HG02870 (cell line): ENCODE measurements around the gene DCAF8L2.
"Not testable (repeated sequence)": the region's sequence is repeated elsewhere in the genome, so short reads cannot be mapped to it uniquely, and the experiment has no call there.

ENCODE experiments used
- ATAC-seq: cut with Tn5 transposase; IDR thresholded peaks from one replicate; pipeline ENCODE4 v1.9.1; 2021; ENCODE audit warnings: mild to moderate bottlenecking, moderate library complexity; ENCODE audit not compliant: unreplicated experiment

The DCAF8L2 gene

DNA sequence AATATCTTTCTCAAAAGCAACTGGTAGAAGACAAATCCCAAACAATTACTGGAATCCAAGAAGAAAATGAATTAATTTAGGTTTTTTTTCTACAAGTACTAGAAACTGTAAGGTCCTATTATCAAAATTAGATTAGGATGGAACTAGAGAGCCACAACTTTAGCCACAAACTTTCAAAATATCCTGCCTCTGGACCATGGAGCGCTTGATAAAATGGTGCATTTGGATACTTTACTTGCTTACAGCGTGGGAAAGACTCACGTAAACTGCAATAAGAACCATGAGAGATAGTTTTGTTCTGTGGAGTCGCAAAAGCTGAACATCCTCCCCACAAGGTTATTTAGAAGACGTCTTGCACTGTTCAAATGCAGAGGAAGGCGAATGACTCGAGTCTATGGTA, at the start of gene DCAF8L2:
TSS of gene DCAF8L2 (plus strand) at position 301 of the 400 bp plus-strand sequence. CDS start 156,552 bp downstream, outside the sequence.
- ATAC-seq: no peak

DNA sequence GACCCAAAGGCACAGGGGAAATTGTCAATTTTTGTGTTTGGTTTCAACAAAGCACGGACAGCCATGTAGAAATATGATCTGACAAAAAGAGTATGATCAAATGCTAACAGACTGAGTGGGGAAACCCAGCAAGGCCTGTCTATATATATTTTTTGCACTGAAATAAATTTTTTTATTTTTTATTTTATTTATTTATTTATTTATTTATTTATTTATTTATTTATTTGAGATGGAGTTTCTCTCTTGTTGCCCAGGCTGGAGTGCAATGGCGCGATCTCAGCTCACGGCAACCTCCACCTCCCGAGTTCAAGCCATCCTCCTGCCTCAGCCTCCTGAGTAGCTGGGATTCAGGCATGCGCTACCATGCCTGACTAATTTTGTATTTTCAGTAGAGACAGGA, 49.0 kb upstream of the DCAF8L2 start:
- not testable (repeated sequence) for ATAC-seq

DNA sequence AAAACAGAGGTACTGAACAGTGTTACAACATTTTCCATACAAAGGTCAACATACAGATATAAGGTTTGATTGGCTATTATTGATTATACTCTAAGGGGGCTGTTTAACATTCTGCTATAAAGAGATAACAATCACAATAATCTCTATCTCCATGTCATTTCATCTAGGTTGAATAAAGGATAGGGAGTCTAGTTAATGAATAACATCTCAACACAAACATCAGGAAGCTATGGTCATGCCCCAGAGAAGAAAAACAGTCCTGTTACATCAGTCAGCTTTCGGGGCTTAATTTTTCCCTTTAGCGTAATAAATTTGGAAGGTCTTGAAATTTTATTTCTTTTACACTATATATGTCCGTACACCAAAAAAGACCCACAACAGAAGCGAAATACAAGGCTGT, 41.5 kb upstream of the DCAF8L2 start:
- ATAC-seq: no peak

DNA sequence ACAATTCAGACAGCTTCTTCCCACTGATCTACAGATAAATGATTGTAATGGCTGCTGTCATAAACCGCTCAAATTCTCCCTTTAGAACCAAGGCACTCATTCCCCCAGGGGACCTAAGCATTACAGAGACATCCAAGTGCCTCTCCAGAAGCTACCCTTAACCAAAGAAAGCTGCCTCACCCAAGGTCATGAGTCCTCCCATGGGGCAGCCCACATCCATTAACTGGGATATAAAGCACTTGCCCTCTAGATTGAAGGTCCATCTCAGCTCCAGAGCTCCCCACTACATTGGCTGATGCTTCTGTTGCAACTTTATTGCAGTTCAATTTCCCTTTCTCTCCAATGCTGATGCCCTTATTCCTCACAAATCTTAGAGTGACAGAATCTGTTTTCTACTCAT, 40.5 kb upstream of the DCAF8L2 start:
- ATAC-seq: no peak

DNA sequence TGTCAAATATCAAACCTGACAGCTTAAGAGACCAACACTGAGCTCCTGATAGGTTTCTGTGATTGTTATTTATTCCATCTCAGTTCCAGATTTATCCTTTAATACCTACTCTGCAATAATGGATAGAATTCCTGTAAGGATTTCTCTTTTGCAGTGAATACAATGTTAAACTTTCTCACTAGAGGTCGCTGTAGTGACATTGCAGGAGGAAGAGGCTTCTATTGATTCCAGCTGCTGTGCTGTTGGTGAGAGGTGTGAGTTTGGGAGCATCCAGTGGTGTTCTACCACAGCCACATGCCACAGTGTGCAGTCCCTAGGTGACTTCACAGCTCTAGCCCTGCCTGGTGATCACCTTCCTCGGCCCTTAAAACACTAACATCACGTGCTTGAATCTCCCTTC, 34.6 kb upstream of the DCAF8L2 start:
- ATAC-seq: no peak

DNA sequence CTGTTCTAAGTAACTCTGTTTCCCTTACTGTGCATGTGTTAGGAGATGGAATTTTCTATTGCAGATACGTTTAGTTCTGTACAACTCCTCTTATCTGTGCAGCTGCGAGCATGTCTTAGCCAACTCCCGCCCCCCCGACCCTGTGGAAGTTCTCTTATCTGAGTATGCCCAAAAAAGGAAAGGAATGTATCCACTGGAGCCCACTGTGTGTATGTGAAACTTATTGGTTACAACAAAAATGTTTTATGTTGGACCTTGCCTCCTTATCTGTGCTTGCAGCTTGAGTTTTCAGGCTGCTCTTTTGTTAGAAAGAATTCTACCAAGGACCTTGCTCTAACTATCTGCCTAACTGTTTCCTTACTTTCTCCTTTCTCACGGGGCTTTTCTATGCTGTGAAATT, 24.2 kb upstream of the DCAF8L2 start:
- ATAC-seq: no peak

DNA sequence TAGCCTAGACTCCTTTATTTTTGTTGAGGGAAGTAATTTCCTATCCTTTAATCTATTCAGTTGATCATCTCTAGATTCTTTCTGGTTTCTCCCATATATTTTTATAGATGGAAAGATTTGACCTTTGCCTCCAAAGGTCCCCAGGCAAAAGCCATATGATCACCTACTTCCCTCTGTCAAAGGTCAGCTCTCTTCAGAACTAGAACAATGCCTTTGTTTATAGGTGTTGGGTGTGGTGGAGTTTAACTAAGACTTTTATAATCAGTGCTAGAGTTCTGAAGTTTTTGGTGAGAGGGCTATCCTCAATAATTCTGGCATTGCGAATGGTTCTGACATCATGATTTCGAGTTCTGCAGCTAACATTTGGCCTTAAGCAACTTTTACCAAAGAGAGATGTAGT, 19.0 kb upstream of the DCAF8L2 start:
- no peak for ATAC-seq

DNA sequence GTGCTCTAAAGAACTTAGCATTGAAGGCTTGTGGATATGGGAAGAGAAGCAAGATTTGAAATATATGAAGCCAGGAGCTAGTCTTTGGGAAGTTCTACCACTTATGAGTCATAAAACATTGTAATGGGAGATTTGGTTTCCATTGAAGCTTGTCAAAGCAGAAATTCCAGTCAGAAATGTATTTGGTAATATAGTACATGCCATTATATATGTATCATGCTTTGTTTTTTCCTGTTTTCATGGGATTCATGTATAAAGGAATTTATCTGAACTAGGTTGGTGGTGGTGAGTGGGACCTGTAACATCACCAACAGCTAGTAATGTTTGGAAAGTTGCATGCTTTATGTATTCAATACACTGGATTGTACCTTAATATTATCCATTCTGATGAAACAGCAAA, 14.6 kb upstream of the DCAF8L2 start:
- no peak for ATAC-seq

DNA sequence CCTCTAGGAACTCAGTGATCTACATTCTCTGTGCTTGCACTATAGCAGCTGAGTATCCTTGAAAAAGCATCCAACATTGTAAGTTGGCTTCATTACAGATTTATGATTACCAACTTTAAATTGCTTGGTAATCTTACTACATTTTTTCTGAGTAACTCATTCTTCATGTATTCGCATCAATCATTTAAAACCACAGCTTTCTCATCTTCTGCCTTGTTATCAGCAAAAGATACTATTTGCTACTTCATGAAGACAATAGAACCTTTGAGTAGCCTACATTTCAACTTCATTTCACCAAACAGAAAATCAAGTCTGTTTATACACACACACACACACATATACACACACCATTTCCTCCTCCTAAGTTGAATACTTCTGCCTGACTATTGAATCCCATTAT, 6.2 kb upstream of the DCAF8L2 start:
- ATAC-seq: no peak

DNA sequence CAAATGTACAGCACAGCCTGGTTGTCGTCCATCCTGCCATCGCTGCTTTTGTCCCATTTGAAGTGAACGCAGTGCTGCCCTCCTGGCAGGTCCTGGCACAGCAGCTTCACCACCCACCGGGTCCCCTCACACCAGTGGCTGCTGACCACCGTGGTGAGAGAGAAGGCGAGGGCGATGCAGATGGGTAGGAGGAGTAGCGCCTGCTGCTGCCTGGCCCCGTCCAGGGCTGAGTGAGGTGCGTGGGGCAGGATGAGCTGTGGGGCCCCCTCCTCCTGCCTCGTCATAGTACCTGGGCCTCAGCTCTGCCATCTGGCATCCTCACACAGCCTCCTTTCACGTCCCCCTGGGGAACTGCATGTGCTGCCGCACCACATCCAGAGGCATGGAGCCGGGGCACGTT, 1.8 kb downstream of the DCAF8L2 start:
- ATAC-seq: no peak

DNA sequence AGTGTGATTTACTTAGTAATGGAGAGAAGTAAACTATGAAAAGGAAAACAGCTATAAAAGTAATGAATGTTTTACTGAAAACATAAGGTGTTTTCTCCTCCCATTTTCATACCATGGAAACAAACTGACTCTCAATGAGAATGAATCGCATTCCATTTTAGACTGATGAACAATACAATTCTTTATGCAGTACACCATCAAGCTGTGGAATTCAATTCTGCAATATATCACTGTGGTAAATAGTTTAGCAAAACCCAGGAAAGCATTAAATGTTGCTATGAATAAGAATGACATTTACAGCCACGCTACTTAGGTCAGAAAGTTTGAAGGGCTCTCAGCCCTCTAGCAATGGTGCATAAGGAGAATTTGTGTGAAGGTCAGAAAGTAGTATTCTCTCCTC, 7.4 kb downstream of the DCAF8L2 start:
- no peak for ATAC-seq

DNA sequence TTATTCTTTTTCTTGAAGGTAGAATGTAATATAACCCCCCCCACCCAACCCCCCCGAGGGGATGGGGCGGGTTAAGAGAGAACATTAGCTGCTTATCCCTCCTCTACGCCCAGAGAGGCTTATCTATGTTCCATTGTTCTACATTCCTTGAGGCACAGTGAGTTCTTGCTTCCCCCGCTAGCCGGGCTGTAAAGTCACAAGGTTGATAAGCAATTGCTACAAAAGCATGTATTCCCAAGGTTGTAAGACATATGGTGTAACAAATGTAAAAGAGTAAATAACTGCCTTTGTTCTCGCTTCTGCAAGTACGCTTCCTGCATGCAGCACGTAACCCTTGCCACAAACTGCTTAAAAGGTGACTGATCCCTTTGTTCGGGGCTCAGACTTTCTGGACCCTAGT, 8.2 kb downstream of the DCAF8L2 start:
- ATAC-seq: no peak

DNA sequence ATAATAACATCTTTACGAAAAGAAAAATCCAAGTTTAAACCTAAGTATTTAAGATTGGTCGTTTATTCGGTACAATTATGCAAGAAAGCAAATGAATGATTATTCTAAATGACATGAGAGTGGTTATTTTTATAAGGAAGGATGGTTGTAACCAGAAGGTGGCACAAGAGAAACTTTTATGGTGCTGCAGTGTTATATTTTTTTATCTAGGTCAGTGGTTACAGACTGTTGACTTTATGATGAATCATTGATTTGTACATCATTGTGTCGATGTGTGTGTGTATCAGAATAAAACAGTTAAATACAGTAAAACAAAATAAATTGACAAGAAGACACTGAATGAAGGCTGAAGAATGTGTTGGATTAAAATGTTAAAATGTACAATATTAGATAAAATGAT, 9.8 kb downstream of the DCAF8L2 start:
- no peak for ATAC-seq

DNA sequence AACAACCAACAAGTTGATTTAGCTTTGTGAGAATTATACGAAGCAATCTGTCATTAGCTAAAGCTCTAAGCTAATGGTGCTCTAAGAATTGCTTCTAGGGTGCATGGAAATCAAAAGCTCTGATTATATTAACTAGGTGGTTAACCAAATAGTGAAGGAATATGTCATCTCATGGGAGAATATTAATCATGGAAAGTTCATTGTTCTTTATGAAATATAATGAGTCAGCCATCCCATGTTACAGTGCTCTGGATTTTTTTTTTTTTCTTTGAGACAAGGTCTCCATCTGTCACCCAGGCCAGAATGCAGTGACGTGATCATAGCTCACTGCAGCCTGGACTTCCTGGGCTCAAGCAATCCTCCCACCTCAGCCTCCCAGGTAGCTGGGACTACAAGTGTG, 10.5 kb downstream of the DCAF8L2 start:
- no peak for ATAC-seq

DNA sequence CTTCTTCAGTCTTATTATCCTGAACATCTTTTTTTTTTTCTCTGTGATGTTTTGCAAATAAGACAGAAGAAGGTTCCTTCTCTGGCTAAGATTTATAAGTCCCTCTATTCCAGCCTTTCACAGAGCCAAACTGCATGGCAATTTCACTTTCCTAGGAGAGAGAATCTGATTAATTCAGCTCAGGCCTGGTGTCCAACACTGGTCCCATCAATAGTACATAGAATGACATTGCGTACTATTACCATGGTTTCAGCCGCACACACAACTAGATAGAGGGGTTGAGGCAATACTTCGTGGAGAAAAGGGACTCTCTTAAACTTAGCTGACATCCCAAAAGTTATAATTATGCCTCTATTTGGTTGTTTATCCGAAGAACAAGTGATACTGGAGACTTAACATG, 18.5 kb downstream of the DCAF8L2 start:
- ATAC-seq: no peak

DNA sequence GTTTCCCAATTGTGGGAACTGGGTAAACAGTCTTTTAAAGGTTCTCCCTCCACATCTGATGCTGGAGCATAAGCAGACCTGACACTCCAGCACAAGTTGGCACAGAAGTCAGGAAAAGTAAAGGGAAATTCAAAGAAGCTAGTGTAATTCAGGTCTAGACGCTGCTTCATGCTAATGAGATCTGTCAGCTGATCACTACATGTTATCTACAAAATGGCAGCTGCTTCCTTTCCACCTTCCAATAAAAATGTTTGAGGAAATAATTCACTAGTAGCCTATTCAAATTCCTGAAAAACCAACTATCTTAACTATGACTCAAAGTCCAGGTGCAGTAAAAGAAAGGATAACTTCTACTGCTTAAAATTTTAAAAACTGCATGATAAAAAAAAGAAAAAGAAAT, 29.3 kb downstream of the DCAF8L2 start:
- ATAC-seq: no peak

DNA sequence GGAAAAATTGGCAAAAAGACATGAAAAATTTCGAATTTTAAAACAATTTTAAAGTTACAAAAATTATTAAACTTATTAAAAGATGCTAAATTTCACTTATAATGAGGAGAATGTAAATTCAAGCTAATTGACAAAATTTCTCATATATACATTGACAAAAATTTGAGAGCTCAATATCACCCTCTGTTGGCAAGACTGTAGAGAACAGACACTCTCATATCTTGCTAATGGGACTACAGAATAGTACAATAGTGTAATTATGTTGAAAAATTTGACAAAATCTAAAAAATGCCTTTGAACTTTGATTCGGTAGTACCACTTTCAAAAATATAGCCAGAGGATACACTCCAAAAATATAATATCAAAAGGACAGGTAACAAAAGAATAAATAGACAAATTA, 29.8 kb downstream of the DCAF8L2 start:
- no peak for ATAC-seq

DNA sequence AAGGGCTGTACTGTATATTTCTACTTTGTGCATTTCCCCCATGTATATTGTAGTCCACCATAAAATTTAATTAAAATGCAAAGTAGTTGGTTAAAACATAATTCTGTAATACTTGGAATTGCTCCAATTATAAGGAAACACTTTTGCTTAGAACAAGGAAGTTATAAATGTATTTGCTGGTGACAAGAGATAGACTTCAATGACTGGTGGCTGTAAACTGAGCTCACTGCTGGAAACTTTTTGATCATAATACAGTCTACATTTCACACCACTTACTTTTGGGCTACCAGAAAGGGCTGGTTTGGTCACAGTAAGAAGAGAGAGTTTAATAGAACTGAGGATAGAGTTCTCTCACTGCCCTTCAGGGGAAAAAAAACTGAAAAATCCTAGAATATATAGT, 32.7 kb downstream of the DCAF8L2 start:
- no peak for ATAC-seq

DNA sequence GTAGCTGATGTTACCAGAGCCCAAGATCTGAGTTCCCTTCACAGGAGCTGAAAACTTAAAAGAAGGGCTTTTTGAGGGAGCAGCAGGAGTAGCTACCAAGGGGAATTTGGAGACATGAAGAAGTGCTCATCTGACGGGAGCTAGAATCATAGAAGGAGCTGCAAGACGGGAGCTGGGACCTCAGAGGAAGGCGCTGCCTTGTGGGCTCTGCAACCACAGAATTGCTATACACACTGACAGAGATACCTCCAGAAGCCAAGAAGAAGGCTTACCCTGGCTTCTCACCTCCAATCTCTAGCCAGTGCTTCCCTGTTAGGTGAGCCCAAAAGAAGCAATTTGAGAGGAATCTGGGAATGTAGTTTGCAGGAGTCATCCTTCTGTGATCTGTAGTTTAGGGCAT, 35.9 kb downstream of the DCAF8L2 start:
- ATAC-seq: no peak

DNA sequence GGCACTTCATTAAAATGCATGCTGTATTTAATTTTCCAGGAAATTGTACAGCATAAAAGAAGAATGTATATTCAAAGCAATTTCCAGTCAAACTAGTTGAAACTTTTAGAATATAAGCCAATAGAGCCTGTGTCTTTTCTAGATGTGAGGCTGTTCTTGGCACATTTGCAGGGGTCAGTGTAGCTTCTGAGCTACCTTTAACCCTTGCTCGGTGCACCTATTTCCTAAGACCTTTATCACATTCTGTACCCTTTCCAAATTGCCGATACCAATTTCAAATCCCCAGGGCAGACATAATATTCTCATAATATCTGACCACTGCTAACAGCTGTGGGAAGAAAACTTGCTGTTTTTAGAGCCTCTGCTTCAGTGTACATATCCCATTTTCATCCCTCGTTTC, 43.2 kb downstream of the DCAF8L2 start:
- no peak for ATAC-seq

DNA sequence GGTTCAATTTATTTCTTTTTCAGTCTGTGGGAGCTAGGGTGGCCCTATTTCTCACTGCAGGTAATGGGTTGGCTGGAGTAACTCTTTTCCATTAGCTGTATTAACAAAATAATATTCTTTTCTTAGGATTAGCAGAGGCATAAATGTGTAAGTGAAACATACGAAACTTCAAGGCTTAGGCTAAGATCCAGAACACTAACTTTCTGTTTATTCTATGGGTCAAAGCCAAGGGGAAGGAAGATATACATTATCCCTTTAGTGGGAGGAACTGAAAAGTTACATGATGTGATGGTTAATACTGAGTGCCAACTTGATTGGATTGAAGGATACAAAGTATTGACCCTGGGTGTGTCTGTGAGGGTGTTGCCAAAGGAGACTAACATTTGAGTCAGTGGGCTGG, 66.4 kb downstream of the DCAF8L2 start:
- no peak for ATAC-seq

DNA sequence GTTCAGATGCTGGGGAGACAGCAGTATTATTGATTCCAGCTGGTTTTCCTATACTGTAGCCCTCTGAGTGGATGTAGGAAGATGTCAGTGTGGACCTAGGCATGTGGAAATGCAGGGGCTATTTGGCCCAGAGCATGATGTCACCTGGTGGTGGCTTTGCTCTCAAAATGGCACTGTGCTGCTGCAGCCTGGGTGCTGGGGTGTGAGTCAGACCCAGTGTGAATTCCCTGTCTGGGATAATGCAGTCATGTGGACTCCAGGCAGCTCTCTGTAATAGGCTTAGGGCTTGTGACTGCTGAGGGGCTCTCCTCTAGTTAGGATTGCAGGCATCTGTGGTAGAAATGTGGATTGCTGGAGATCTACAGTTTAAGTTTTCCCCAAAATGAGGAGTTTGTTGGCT, 70.7 kb downstream of the DCAF8L2 start:
- ATAC-seq: no peak

DNA sequence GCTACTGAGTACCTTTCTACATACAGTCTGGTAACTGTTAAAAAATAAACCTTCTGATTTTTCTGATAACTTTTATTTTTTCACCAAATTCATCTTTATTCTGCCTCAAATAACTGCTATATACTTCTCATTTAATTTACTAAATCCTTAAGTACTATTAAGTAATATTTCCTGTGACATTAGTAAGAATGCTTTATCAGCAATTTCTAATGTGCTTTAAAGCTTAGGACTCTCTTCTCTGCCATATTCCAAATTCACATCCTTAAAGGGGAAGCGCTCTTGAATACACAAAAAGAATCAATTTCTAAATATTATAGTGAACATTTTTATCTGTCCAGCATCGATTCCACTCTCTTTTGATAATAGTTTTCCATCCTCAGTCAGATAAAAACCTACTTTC, 81.1 kb downstream of the DCAF8L2 start:
- ATAC-seq: no peak

DNA sequence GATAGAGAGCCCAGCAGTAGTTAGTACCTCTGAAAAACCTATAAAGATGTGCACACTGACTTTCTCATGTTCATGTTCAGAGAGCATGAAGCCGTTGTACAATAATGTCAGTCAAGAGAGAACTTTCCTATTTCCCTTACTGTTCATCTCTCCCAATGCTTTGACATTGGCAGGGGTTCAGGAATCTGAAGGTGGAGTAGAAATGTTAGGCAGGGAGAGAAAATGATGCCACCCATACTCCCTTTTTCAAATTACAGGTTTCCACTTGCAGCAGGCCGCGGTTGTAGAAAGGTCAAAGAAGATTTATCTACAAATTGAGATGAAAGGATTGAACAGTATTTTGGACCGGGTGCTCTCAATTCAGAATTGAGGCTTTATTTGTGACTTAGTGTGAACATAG, 84.3 kb downstream of the DCAF8L2 start:
- no peak for ATAC-seq
